Astrocyte (in vitro differentiated cells and primary cell): ENCODE results near the gene PIAS2. TPM values are rescaled to one million over a fixed set of nuclear protein-coding genes. Genes with fewer than 3 reads are reported as not detected.

Source experiments
- DNase-seq: peaks from one replicate; pipeline ENCODE4 v3.0.0-alpha.2; 2010; ENCODE audit warnings: low read depth
- FAIRE-seq: peaks from 2 replicates; lab custom pipeline; 2011; peaks lifted over from hg19 to GRCh38; lab: Jason Lieb, UNC
- H2AFZ ChIP-seq: 2 replicates; pipeline ENCODE4 v1.6.0; 2012; ENCODE audit warnings: low read depth, low read length, inconsistent platforms
- H3K27ac ChIP-seq: 2 replicates; pipeline ENCODE4 v1.5.1; 2011; ENCODE audit warnings: low read depth, low read length, inconsistent platforms
- H3K27me3 ChIP-seq: 2 replicates; pipeline ENCODE4 v1.6.0; 2011; ENCODE audit warnings: low read length, inconsistent platforms; ENCODE audit not compliant: insufficient read depth
- H3K36me3 ChIP-seq: 2 replicates; pipeline ENCODE4 v1.5.1; 2011; ENCODE audit warnings: low read length, inconsistent platforms; ENCODE audit not compliant: insufficient read depth
- H3K4me1 ChIP-seq: 2 replicates; pipeline ENCODE4 v1.5.1; 2011; ENCODE audit warnings: low read length, inconsistent platforms; ENCODE audit not compliant: insufficient read depth
- H3K4me2 ChIP-seq: 2 replicates; pipeline ENCODE4 v1.6.0; 2012; ENCODE audit warnings: low read length, inconsistent platforms
- H3K4me3 ChIP-seq: 2 replicates; pipeline ENCODE4 v1.5.1; 2011; ENCODE audit warnings: low read depth, mild to moderate bottlenecking, low read length, inconsistent platforms; ENCODE audit not compliant: insufficient read depth
- H3K79me2 ChIP-seq: 2 replicates; pipeline ENCODE4 v1.6.0; 2012; ENCODE audit warnings: mild to moderate bottlenecking, low read length, inconsistent platforms; ENCODE audit not compliant: insufficient read depth
- H3K9ac ChIP-seq: 2 replicates; pipeline ENCODE4 v1.6.0; 2012; ENCODE audit warnings: mild to moderate bottlenecking, low read length, inconsistent platforms
- H3K9me3 ChIP-seq: 2 replicates; pipeline ENCODE4 v1.5.1; 2012; ENCODE audit warnings: low read depth, mild to moderate bottlenecking, low read length, inconsistent platforms; ENCODE audit not compliant: insufficient read depth
- H4K20me1 ChIP-seq: 2 replicates; pipeline ENCODE4 v1.6.0; 2012; ENCODE audit warnings: low read length, inconsistent platforms; ENCODE audit not compliant: insufficient read depth
- H3K27ac Mint-ChIP-seq: one replicate; pipeline ENCODE4 v1.8.0; 2021; ENCODE audit warnings: mild to moderate bottlenecking, mixed read lengths; ENCODE audit not compliant: unreplicated experiment
- H3K27me3 Mint-ChIP-seq: one replicate; pipeline ENCODE4 v1.8.0; 2021; ENCODE audit warnings: low read depth, mixed read lengths; ENCODE audit not compliant: unreplicated experiment
- H3K36me3 Mint-ChIP-seq: one replicate; pipeline ENCODE4 v1.8.0; 2021; ENCODE audit warnings: low read depth, mixed read lengths; ENCODE audit not compliant: unreplicated experiment
- H3K4me1 Mint-ChIP-seq: one replicate; pipeline ENCODE4 v1.8.0; 2021; ENCODE audit warnings: low read depth, mixed read lengths; ENCODE audit not compliant: unreplicated experiment
- H3K4me3 Mint-ChIP-seq: one replicate; pipeline ENCODE4 v1.8.0; 2021; ENCODE audit warnings: mild to moderate bottlenecking, moderate library complexity, mixed read lengths; ENCODE audit not compliant: unreplicated experiment
- H3K9me3 Mint-ChIP-seq: one replicate; pipeline ENCODE4 v1.8.0; 2021; ENCODE audit warnings: mild to moderate bottlenecking, mixed read lengths; ENCODE audit not compliant: unreplicated experiment
- EZH2 ChIP-seq: IDR thresholded peaks from 2 replicates; pipeline ENCODE4 v1.6.1; 2012; ENCODE audit warnings: mild to moderate bottlenecking, low read length, inconsistent platforms; ENCODE audit not compliant: insufficient read depth
- total RNA-seq: library from RNA; stranded (reverse); gene quantifications from 2 replicates; pipeline ENCODE4 v1.2.1, GENCODE V29; 2021
- TF ChIP-seq, protein P1 (sequence below): IDR thresholded peaks from 2 replicates; pipeline ENCODE4 v1.5.1; 2011; ENCODE audit warnings: low read depth, mild to moderate bottlenecking, inconsistent platforms, low read length, moderate library complexity; ENCODE audit not compliant: insufficient read depth

The PIAS2 gene
- total RNA-seq, 1 donor from 2014 or later, result 29.3 TPM

DNA sequence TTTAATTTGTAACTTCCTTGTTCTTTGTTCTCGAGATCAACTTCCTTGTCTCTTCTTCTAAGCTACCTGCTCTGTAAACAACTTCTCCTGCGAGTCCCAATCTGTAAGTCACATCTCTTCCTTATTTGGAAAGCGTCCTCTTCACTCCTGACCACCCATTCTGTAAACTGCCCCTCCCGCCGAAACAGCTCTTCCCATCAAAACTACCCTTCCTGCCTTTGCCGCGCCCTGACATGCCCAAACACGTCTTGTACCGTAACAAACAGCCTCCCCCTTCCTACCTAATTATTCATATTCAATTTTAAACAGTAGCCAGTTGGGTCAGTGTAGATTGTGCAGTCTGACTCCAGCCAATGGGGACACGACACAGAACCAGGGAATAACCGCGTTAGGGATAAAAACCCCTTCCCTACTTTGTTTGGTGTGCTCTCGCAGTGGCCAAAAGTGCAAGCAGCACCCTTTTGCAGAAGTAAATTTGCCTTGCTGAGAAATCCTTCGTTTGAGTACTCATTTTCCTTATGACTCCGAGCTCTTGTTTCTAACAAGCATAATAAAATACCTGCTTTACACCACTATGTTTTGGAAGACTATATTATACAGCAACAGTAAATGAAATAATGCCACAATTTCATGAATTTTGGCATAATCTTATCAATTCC, 39.8 kb downstream of the PIAS2 start:
- no peak for TF ChIP-seq EZH2
- TF ChIP-seq, protein P1, sequence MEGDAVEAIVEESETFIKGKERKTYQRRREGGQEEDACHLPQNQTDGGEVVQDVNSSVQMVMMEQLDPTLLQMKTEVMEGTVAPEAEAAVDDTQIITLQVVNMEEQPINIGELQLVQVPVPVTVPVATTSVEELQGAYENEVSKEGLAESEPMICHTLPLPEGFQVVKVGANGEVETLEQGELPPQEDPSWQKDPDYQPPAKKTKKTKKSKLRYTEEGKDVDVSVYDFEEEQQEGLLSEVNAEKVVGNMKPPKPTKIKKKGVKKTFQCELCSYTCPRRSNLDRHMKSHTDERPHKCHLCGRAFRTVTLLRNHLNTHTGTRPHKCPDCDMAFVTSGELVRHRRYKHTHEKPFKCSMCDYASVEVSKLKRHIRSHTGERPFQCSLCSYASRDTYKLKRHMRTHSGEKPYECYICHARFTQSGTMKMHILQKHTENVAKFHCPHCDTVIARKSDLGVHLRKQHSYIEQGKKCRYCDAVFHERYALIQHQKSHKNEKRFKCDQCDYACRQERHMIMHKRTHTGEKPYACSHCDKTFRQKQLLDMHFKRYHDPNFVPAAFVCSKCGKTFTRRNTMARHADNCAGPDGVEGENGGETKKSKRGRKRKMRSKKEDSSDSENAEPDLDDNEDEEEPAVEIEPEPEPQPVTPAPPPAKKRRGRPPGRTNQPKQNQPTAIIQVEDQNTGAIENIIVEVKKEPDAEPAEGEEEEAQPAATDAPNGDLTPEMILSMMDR, result no peak
- Histone ChIP-seq H4K20me1 (peaks cover 8% of the 10 kb centered on the region), H3K79me2 (peaks cover 11% of the 10 kb centered on the region), H3K4me1 (no peaks in the 10 kb centered on the region), H3K9ac (no peak overlapping the region), H3K27me3 (no peaks in the 10 kb centered on the region), H3K36me3 (no peaks in the 10 kb centered on the region), H2AFZ (no peak overlapping the region), H3K9me3 (peaks cover 5% of the 10 kb centered on the region), H3K4me2 (no peak overlapping the region), H3K4me3 (no peak overlapping the region), H3K27ac (no peak overlapping the region)
- Mint-ChIP-seq H3K36me3 (peaks cover 26% of the 10 kb centered on the region), H3K4me1 (no peaks in the 10 kb centered on the region), H3K4me3 (no peak overlapping the region), H3K27me3 (no peaks in the 10 kb centered on the region), H3K9me3 (peaks cover 18% of the 10 kb centered on the region), H3K27ac (no peak overlapping the region)
- no peak for FAIRE-seq
- DNase-seq, result no peak

DNA sequence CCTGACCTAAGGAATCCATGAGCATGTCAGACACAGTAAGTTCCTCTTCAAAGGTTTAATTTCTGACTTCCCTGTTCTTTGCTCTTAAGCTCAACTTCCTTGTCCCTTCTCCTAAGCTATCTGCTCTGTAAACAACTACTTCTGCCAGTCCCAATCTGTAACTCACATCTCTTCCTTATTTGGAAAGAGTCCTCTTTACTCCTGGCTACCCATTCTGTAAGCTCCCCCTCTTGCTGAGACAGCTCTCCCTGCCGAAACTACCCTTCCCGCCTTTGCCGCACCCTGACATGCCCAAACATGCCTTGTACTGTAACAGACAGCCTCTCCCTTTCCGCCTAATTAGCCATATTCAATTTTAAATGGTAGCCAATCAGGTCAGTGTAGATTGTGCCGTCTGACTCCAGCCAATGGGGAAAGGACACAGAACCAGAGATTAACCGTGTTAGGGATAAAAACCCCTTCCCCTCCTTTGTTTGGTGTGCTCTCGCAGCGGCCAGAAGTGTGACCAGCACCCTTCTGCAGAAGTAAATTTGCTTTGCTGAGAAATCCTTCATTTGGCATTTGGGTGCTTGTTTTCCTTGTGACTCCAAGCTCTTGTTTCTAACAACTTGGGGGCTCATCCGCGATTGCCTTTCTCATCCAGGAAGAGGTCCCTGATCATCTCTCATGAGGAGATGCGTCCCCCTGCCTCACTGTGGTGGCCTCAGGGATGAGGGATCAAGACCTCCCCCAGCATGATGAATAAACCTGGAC, 49.0 kb downstream of the PIAS2 start:
- Histone ChIP-seq H3K9ac (no peak overlapping the region), H3K27me3 (no peaks in the 10 kb centered on the region), H3K79me2 (peaks cover 13% of the 10 kb centered on the region), H3K36me3 (no peaks in the 10 kb centered on the region), H3K4me1 (no peaks in the 10 kb centered on the region), H3K4me3 (no peak overlapping the region), H3K9me3 (peaks cover 9% of the 10 kb centered on the region), H3K27ac (no peak overlapping the region), H4K20me1 (peaks cover 30% of the 10 kb centered on the region), H3K4me2 (no peak overlapping the region), H2AFZ (no peak overlapping the region)
- TF ChIP-seq EZH2, result no peak
- TF ChIP-seq, protein P1, result no peak
- Mint-ChIP-seq H3K36me3 (peaks cover 20% of the 10 kb centered on the region), H3K27me3 (no peaks in the 10 kb centered on the region), H3K4me3 (no peak overlapping the region), H3K27ac (no peak overlapping the region), H3K4me1 (peaks cover 5% of the 10 kb centered on the region), H3K9me3 (peaks cover 14% of the 10 kb centered on the region)
- FAIRE-seq (no peak), DNase-seq (no peak)
